GM20431 (cell line): Measurements from ENCODE around the gene CNTN2.

ENCODE experiments used
- in situ Hi-C: fragments of 300-500 bp; cut with MseI, MboI; formaldehyde crosslinking; loops from one replicate; pipeline ENCODE4 v1.15.0; 2020; ENCODE audit warnings: low sequenced_read_pairs; ENCODE audit not compliant: unreplicated experiment

The CNTN2 gene

GRCh38 chr1:205017001-205017400, 26.0 kb upstream of the CNTN2 start:
- in situ Hi-C loops: no loop called here

GRCh38 chr1:205017766-205018165, 25.2 kb upstream of the CNTN2 start:
- in situ Hi-C loops: no loop called here

GRCh38 chr1:205018381-205018780, 24.6 kb upstream of the CNTN2 start:
- in situ Hi-C loops: no loop called here

DNA sequence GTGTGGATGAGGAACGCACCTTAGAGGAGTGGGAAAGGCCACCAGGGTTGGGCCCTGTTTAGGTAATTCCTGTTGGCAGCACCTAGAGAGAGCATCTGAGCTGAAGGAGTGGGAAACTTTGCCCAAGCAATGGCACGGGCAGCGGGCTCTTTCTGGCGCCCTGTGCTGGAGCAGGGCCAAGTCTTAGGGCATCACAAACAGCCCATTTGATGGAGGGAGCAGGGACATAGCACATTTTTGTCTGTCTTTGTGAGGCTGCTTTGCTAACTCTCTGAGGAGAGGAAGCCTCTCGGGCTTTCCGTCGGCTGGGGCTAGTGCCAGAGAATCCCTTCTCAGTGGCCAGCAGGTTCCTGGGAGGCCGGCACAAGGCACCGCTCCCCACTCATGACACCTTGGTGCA, 22.5 kb upstream of the CNTN2 start:
- in situ Hi-C loops: no loop called here

- in situ Hi-C loops: no loop called here
These were observed 18.3 kb upstream of the CNTN2 start for GRCh38 chr1:205024679-205025078.

GRCh38 chr1:205025239-205025638, 17.8 kb upstream of the CNTN2 start:
- in situ Hi-C loops: no loop called here

DNA sequence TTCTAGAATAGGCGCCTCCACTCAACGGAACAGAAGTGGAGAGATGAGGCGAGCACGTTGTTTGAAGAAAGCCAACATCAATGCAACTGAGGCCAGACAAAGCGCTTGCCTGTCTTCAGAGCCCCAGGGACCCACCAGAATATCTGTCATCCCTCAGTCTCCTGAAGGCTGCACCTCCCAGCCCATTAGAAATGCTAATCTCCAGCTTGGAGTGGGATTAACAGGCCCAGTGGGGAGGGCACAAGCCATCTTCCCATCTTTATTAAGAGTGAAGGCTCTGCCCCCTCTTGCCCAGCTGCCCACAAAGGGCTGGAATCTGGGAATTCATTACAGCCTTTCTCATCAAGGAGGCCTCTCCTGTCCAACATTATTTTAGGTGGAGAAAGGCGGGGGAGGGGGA, 16.8 kb upstream of the CNTN2 start:
- in situ Hi-C loops: no loop called here

GRCh38 chr1:205028390-205028789, 14.6 kb upstream of the CNTN2 start:
- in situ Hi-C loops: no loop called here

- in situ Hi-C loops: no loop called here
These were observed 14.1 kb upstream of the CNTN2 start for GRCh38 chr1:205028924-205029323.

GRCh38 chr1:205030241-205030640, 12.8 kb upstream of the CNTN2 start:
- in situ Hi-C loops: no loop called here

DNA sequence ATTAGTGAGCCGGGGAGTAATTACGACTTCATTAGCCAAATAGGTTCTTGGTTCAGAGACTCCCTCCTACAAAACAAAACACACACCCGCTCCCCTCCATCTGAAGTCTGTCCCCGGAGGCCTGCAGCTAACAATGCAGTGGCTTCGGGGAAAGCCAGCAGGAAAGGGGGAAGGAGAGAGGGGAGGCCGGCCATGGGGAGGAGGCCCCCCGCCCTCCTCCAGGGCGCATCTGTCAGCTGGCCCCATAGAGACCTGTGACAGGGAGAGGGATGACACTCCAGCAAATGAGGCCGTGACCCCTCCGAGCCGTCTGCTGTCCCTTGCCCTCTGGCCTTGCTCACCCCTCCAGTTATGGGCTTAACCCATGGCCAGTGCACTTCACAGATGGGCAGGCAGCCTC, 12.1 kb upstream of the CNTN2 start:
- in situ Hi-C loops: no loop called here

- in situ Hi-C loops: no loop called here
These were observed 10.5 kb upstream of the CNTN2 start for GRCh38 chr1:205032508-205032907.

DNA sequence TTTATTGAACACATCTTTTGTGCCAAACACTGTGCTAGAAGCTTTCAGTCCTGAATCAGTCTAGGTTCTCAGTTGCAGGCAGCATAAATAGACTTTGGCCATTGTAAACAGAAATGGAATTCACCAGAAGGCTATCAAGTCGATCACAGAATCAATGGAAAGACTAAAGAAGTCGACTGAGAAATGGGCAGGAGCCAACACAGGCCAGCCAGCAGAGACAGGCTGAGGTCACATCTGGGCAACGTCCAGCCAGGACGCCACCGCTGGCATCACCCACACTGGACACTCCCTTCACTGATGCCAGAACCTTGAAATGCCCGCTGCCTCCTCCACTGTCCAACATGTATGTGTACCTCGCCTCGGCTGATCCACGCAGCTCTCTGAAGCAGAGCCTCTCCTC, 5.5 kb upstream of the CNTN2 start:
- in situ Hi-C loops: no loop called here

DNA sequence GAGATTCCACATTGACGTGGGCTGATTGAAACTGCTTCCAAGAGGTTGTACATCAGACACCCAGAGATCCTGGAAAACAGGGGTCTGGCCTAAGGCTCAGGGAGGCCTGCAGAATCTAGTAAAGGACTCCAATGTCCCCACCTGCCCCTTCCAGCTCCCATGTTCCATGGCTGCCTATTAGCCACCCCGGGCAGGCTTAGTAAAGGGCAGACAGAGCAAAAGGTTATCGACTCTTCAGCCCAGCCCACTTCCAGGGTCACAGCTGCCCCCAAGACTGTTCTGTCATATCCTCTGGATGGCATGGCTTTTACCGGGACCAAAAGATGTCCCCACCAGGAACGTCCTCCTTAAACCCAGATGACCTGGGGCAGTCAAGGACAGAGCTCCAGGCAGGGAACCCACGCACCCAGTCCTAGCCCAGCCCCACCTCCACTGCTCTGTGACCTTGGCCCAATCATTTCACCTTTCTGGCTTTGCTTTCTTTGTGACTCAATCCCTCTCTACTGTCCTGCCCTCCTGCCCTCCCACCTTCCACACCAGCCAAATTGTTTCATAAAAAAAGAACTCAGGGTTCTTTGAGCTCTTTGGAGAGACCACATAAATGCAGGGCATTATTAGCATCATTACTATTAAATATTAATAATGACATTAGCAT, 4.8 kb upstream of the CNTN2 start:
- in situ Hi-C loops: no loop called here

- in situ Hi-C loops: no loop called here
These were observed 1.9 kb upstream of the CNTN2 start for GRCh38 chr1:205041001-205041715.

DNA sequence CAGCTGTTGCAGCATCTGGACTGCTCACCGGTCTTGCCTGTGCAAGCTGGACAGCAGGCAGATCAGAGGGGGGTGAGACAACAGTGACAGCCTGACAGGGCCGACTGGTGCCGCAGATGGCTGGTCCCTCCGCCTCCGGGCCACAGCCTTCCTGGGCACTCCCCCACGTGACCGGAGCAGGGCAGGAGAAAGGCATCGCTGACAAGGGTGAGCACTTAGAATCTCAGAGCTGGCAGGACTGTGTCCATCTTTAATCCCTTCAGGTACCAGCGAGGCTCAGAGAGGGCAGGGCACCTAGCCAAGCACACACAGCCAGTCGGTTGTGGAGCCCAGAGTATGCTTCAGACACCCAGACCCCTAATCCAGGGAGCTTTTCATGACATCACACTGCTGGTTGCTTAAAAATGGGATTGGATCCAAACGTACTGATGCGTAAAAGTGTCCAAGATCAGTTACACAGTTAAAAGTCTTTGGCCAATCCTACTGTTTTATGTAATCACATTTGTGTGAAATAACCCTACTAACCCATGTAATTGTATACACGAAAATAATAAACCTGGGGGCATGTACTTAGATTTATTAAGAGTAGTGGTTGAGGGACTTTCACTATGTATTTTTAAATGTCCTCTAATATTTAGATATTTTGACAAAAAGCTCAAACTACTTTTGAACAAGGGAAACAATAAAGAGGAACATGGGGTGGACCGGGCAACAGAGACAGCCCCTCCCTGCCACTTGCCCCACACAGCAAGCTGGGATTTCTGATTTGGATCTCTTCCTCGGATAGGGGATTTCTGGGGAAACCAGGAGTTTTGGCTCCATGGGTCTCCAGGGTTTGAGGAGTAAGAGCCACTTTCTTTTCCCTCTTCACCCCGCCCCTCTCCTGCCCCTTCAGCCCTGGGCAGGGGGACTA, 758 bp upstream of the CNTN2 start:
- in situ Hi-C loops: no loop called here

- in situ Hi-C loops: no loop called here
These were observed 854 bp downstream of the CNTN2 start for GRCh38 chr1:205043866-205044265.

DNA sequence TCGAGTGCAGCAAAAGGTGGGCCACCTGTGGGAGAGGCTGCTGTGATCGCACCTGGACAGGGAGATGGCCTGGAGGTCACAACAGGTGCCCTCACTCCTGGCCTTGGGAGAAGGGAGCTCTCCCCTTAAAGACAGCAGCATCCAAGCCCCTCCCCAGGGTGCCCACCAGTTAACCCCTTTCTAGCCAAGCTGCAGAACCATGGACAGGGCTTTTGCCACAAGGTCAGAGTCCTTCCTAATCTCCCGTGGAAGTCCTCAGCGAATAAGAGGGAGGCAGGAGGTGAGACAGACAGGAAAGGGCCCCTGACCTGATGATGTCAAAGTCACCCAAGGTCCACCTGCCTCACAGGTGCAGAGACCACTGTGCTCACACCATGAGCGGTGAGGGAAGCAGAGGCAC, 1.7 kb downstream of the CNTN2 start:
- in situ Hi-C loops: no loop called here

GRCh38 chr1:205045146-205045545, 2.1 kb downstream of the CNTN2 start:
- in situ Hi-C loops: no loop called here

DNA sequence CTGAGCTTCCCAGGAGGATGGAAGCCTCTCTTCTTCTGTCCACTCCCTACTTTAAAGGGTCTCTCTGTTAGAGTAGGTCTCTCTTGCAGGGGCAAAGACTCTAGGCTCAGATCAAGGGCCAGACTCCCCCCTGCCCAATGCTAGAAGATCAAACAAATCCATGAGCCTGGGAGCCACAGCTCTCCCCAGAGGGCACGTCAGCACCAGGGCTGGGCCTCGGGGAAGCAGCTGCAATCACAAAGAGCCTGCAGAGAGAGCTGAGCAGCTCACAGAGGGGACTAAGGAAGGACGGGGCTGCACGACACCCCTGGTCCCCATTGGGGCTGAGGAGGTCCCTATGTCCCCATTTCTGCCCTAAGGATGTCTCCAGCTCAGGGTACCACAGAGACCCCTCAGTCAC, 3.9 kb downstream of the CNTN2 start:
- in situ Hi-C loops: no loop called here

DNA sequence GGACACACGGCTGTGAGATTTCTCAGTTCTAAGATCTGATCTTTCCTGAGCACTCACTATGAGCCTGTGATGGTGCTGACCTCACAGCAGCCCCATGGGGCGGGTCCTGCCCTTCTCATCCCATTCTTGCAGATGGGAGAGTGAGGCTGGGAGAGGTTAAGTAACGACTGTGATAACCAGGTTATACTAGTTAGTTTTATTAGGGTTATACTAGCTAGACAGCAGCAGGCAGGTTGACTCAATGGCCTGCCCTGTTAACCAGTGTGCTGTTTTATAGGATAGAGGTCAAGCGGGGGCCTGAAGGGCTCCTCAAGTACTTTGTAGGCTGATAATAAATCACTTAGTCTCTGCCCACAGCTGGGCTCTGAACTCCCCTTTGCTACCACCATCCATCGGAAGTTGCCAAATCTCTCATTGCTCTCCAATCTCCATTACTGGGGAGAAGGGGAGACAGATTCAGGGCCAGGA, 4.8 kb downstream of the CNTN2 start:
- in situ Hi-C loops: no loop called here
